ENCODE data around the gene PCDHGB6. TPM values are rescaled to one million over a fixed set of nuclear protein-coding genes. Genes with fewer than 3 reads are reported as not detected.
"Not testable (repeated sequence)": the region's sequence is repeated elsewhere in the genome, so short reads cannot be mapped to it uniquely, and the experiment has no call there.

PCDHGB6 gene
- total RNA-seq, 1 experiment from 2014 or later = 6.0 TPM

GRCh38 chr5:141431286-141431685, 23.5 kb downstream of the PCDHGB6 start (continued):
- TF ChIP-seq USF1 (CRISPR knock-in tag; IDR thresholded peaks at IDR 0.05) (no peak), ZNF263 (CRISPR knock-in tag; IDR thresholded peaks at IDR 0.05; ENCODE audit: low read depth) (no peak), ZNF138 (CRISPR knock-in tag; conservative IDR thresholded peaks at IDR 0.05) (no peak), ZNF219 (CRISPR knock-in tag; IDR thresholded peaks at IDR 0.05; ENCODE audit: borderline replicate concordance) (no peak), ZNF121 (CRISPR knock-in tag; IDR thresholded peaks at IDR 0.05) (no peak)

- Mint-ChIP-seq H3K36me3 (peaks cover 55% of the 10 kb centered on the region), H3K9me3 (peaks cover 50% of the 10 kb centered on the region)
- DNase-seq (ENCODE audit: low spot score); H3K4me3 Mint-ChIP-seq; H3K27ac Mint-ChIP-seq; H3K4me1 Mint-ChIP-seq; ATAC-seq; H3K27me3 Mint-ChIP-seq (ENCODE audit: low read depth); POLR2A ChIA-PET: not testable (repeated sequence)
- CTCF ChIA-PET = interaction anchor here (1.1 to 2.7 kb wide), 3 partner anchors 12 to 125 kb away, joined by 3 to 28 read pairs (median 3); partner anchors contain the start of gene PCDHGA11
Measured at GRCh38 chr5:141432308-141432707, 24.5 kb downstream of the PCDHGB6 start.

GRCh38 chr5:141432726-141433125, 24.9 kb downstream of the PCDHGB6 start:
- H3K4me1 Mint-ChIP-seq; POLR2A ChIA-PET; H3K27me3 Mint-ChIP-seq (ENCODE audit: low read depth); H3K27ac Mint-ChIP-seq; DNase-seq (ENCODE audit: low spot score); ATAC-seq; H3K4me3 Mint-ChIP-seq: not testable (repeated sequence)
- peaks cover 50% of the 10 kb centered on the region for H3K9me3 Mint-ChIP-seq
- peaks cover 51% of the 10 kb centered on the region for H3K36me3 Mint-ChIP-seq
- CTCF ChIA-PET = interaction anchor here (0.8 kb wide), 1 partner anchor 11 kb away, joined by 3 read pairs; the partner anchor contains the start of gene PCDHGA11

GRCh38 chr5:141434006-141434405, 26.2 kb downstream of the PCDHGB6 start:
- peaks cover 40% of the 10 kb centered on the region for H3K36me3 Mint-ChIP-seq
- TF ChIP-seq ZNF423 (CRISPR knock-in tag; IDR thresholded peaks at IDR 0.05) = no peak
- no peak for TF ChIP-seq ZNF317 (CRISPR knock-in tag; IDR thresholded peaks at IDR 0.05; ENCODE audit: borderline replicate concordance, low read depth)
- no peak for TF ChIP-seq ZNF121 (CRISPR knock-in tag; IDR thresholded peaks at IDR 0.05)
- no peak for TF ChIP-seq ZNF532 (CRISPR knock-in tag; IDR thresholded peaks at IDR 0.05; ENCODE audit: borderline replicate concordance)
- no peak for TF ChIP-seq E2F5 (CRISPR knock-in tag; IDR thresholded peaks at IDR 0.05)
- no peak for TF ChIP-seq ZMAT4 (CRISPR knock-in tag; IDR thresholded peaks at IDR 0.05)
- no peak for TF ChIP-seq GTF2I (CRISPR knock-in tag; conservative IDR thresholded peaks at IDR 0.05)
- TF ChIP-seq CTCF (IDR thresholded peaks at IDR 0.05) = no peak
- TF ChIP-seq USF2 (CRISPR knock-in tag; IDR thresholded peaks at IDR 0.05) = no peak
- no peak for TF ChIP-seq IRF2 (CRISPR knock-in tag; IDR thresholded peaks at IDR 0.05; ENCODE audit: borderline replicate concordance, low read depth)
- no peak for TF ChIP-seq ZNF512 (CRISPR knock-in tag; IDR thresholded peaks at IDR 0.05; ENCODE audit: borderline replicate concordance)
- TF ChIP-seq TEAD1 (CRISPR knock-in tag; IDR thresholded peaks at IDR 0.05) = no peak
- TF ChIP-seq NR1H2 (CRISPR knock-in tag; IDR thresholded peaks at IDR 0.05) = no peak
- TF ChIP-seq ZNF263 (CRISPR knock-in tag; IDR thresholded peaks at IDR 0.05; ENCODE audit: low read depth) = no peak
- TF ChIP-seq JUN (CRISPR knock-in tag; IDR thresholded peaks at IDR 0.05) = no peak

More at GRCh38 chr5:141434006-141434405, 26.2 kb downstream of the PCDHGB6 start:
- Mint-ChIP-seq H3K27ac (no peak overlapping the region), H3K4me3 (no peak overlapping the region), H3K4me1 (peaks cover under 1% of the 10 kb centered on the region), H3K9me3 (peaks cover 44% of the 10 kb centered on the region), H3K27me3 (ENCODE audit: low read depth) (no peaks in the 10 kb centered on the region)
- ATAC-seq (no peak), DNase-seq (ENCODE audit: low spot score) (no peak)
- POLR2A ChIA-PET = no interaction called here
- CTCF ChIA-PET = no interaction called here

All from WTC11 (cell line).